ENCODE data around the gene GTPBP3.

DNA sequence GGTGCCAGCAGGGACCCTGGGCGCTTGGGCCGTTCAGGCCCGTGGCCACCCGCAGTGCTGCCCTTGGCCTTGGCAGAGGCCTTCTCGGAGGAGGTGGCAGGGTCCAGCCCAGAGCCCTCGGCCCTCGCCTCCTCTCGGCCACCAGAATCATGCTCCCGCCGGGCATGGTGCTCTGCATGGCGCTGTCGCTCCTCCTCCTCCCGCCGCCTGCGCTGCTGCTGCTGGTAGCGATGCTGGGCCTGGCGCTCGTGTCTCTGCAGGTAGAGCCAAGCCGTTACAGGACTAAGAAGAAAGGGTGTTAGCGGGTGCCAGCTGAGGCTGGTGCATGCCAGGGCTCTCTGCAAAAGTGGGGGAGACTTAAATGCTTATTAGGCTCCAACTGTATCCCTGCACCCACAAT lies 12.2 kb upstream of the GTPBP3 start:
- TF ChIP-seq, protein P1, sequence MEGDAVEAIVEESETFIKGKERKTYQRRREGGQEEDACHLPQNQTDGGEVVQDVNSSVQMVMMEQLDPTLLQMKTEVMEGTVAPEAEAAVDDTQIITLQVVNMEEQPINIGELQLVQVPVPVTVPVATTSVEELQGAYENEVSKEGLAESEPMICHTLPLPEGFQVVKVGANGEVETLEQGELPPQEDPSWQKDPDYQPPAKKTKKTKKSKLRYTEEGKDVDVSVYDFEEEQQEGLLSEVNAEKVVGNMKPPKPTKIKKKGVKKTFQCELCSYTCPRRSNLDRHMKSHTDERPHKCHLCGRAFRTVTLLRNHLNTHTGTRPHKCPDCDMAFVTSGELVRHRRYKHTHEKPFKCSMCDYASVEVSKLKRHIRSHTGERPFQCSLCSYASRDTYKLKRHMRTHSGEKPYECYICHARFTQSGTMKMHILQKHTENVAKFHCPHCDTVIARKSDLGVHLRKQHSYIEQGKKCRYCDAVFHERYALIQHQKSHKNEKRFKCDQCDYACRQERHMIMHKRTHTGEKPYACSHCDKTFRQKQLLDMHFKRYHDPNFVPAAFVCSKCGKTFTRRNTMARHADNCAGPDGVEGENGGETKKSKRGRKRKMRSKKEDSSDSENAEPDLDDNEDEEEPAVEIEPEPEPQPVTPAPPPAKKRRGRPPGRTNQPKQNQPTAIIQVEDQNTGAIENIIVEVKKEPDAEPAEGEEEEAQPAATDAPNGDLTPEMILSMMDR (IDR thresholded peaks at IDR 0.05 in 4 of 5, conservative IDR thresholded peaks at IDR 0.05 in 1 of 5), result no peak
- TF ChIP-seq POLR2A (IDR thresholded peaks at IDR 0.05), result no peak
